RWPE2 (cell line): ENCODE results near the gene PSMD1.

Experiments used
- ATAC-seq: fragments of 200-7000 bp; cut with Tn5 transposase; 3 replicates; pipeline ENCODE4 v1.9.1; 2021; ENCODE audit warnings: low read depth
- DNase-seq: peaks from one replicate; pipeline ENCODE4 v3.0.0-alpha.2; 2020; ENCODE audit warnings: low spot score
- H3K27ac ChIP-seq: fragments of 450-650 bp; 2 replicates; pipeline ENCODE4 v1.5.1; 2017; ENCODE audit warnings: mild to moderate bottlenecking; ENCODE audit not compliant: poor library complexity, severe bottlenecking
- H3K27me3 ChIP-seq: fragments of 250-450 bp; sonication (Bioruptor Pico); 2 replicates; pipeline ENCODE4 v1.5.1; 2021; ENCODE audit warnings: mild to moderate bottlenecking, moderate library complexity; ENCODE audit not compliant: insufficient read depth, poor library complexity, severe bottlenecking
- H3K36me3 ChIP-seq: fragments of 250-450 bp; sonication (Bioruptor Pico); 2 replicates; pipeline ENCODE4 v1.5.1; 2020; ENCODE audit warnings: low read depth, mild to moderate bottlenecking, moderate library complexity
- H3K4me1 ChIP-seq: fragments of 250-450 bp; sonication (Bioruptor Pico); 2 replicates; pipeline ENCODE4 v1.5.1; 2021; ENCODE audit warnings: mild to moderate bottlenecking, moderate library complexity; ENCODE audit not compliant: insufficient read depth, poor library complexity, severe bottlenecking
- H3K4me3 ChIP-seq: fragments of 250-450 bp; sonication (Bioruptor Pico); 2 replicates; pipeline ENCODE4 v1.5.1; 2021; ENCODE audit warnings: mild to moderate bottlenecking, moderate library complexity; ENCODE audit not compliant: severe bottlenecking
- H3K9me3 ChIP-seq: fragments of 250-450 bp; sonication (Bioruptor Pico); 2 replicates; pipeline ENCODE4 v1.5.1; 2021; ENCODE audit warnings: mild to moderate bottlenecking, moderate library complexity; ENCODE audit not compliant: severe bottlenecking
- CTCF ChIP-seq: fragments of 450-650 bp; IDR thresholded peaks from one replicate; pipeline ENCODE4 v1.5.1; 2017; ENCODE audit warnings: mild to moderate bottlenecking, moderate library complexity; ENCODE audit not compliant: poor library complexity, severe bottlenecking

The PSMD1 gene

GRCh38 chr2:231028889-231029288 lies 27.8 kb upstream of the PSMD1 start:
- no peaks in the 10 kb centered on the region for H3K27me3 ChIP-seq
- H3K9me3 ChIP-seq = no peaks in the 10 kb centered on the region
- H3K27ac ChIP-seq = no peak overlapping the region
- no peak overlapping the region for H3K4me3 ChIP-seq
- no peak for DNase-seq
- no peak for TF ChIP-seq CTCF
- no peaks in the 10 kb centered on the region for H3K36me3 ChIP-seq
- H3K4me1 ChIP-seq = no peaks in the 10 kb centered on the region
- no peak for ATAC-seq

DNA sequence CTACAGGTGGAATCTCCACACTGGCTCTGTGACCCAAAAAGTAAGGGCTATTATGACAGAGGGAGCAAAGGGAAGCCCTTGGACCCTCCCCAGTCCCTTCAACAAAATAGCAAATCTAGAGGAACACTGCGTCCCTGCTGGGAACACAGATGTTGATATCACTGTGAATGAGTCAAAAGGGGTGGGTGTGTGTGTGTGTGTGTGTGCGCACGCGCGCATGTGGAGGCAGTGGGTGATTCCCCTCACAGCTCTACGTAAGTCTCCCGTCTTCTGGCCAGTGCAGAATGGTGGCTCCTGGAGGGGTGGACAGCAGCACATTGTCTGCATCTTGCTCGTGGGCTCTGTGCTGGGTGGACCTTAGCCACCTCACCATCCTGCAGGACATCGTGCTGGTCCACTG lies 27.1 kb upstream of the PSMD1 start:
- Histone ChIP-seq H3K4me3 (no peak overlapping the region), H3K27ac (no peak overlapping the region), H3K36me3 (no peaks in the 10 kb centered on the region), H3K4me1 (no peaks in the 10 kb centered on the region), H3K9me3 (no peaks in the 10 kb centered on the region), H3K27me3 (no peaks in the 10 kb centered on the region)
- no peak for ATAC-seq
- no peak for TF ChIP-seq CTCF
- no peak for DNase-seq

DNA sequence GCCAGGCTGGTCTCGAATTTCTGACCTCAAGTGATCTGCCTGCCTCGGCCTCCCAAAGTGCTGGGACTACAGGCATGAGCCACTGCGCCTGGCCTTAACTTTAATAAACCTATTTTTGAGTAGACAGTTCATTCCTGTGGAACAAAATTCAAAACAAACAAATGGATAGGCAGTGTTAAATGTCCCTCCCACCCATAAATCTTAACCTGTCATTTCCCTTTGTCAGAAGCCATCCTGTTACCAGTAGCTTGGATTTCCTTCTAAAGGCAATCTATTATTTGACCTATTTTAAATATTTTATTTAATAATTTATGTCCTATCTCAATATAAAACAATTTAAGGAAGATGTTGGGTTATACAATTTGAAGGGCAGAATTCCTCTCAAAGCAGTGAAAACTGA lies 25.9 kb upstream of the PSMD1 start:
- Histone ChIP-seq H3K4me1 (no peaks in the 10 kb centered on the region), H3K27me3 (peaks cover 9% of the 10 kb centered on the region), H3K9me3 (no peaks in the 10 kb centered on the region), H3K27ac (no peak overlapping the region), H3K4me3 (no peak overlapping the region), H3K36me3 (no peaks in the 10 kb centered on the region)
- no peak for ATAC-seq
- DNase-seq = no peak
- TF ChIP-seq CTCF = no peak

DNA sequence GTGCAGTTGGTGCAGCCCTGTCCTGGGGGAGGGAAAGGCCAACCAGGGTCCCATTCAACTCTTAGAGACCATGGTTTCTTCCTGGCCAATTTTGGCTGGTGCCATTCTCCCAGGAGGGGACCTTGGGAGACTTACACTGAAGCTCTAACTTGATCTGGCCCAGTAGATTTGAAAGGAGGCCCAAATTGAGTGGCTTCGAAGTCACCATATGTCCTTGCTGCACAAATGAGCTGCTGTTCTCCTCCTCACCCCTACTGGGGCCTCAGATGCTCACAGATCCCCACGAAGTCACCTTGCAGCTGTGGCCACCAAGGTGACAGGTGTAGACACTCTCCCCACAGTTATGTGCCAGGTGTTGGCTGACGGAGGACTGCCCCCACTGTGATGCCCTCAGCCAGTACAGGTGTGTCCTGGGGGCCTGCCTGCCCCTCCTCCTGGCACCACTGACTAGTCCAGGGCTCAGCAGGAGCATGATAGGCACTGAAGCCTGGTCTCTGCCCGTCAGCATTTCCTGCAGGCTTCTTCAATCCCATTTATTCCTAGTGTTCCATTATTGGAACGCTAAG lies 24.0 kb upstream of the PSMD1 start:
- no peaks in the 10 kb centered on the region for H3K4me1 ChIP-seq
- DNase-seq (no peak), ATAC-seq (no peak)
- TF ChIP-seq CTCF = no peak
- H3K9me3 ChIP-seq = no peaks in the 10 kb centered on the region
- no peak overlapping the region for H3K27ac ChIP-seq
- no peaks in the 10 kb centered on the region for H3K36me3 ChIP-seq
- H3K4me3 ChIP-seq = no peak overlapping the region
- peaks cover 19% of the 10 kb centered on the region for H3K27me3 ChIP-seq
